Measurements from ENCODE around the gene P3H3.

- TF ChIP-seq CTCF (IDR thresholded peaks at IDR 0.05): no peak
- no peak for TF ChIP-seq POLR2A (IDR thresholded peaks at IDR 0.05)
Observed at GRCh38 chr12:6837370-6838060, 9.3 kb downstream of the P3H3 start.

All from testis (tissue), 2 donors.